ENCODE measurements around the gene NHSL2.

The NHSL2 gene

DNA sequence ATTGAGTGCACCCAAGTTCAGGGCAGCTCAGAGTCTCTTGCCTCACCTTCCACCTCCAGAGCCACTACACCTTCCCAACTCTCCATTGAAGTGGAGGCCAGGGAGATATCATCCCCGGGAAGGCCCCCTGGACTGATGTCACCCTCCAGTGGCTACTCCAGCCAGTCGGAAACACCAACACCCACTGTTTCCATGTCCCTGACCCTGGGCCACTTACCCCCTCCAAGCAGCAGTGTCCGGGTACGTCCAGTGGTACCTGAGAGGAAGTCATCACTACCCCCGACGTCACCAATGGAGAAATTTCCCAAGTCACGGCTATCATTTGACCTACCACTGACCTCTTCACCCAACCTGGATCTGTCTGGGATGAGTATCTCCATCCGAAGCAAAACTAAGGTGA, 228.9 kb downstream of the NHSL2 start:
- Histone ChIP-seq H3K27ac (ENCODE audit: low read depth, low read length) (no peak overlapping the region), H3K4me3 (ENCODE audit: low read depth, low read length) (no peak overlapping the region), H3K9me3 (ENCODE audit: control insufficient read depth, insufficient read depth, low read depth, low read length) (peaks cover 12% of the 10 kb centered on the region; the same call in 1 of the 2 replicates), H3K4me1 (ENCODE audit: control insufficient read depth, insufficient read depth, low read length) (no peaks in the 10 kb centered on the region), H3K27me3 (ENCODE audit: control insufficient read depth, insufficient read depth, low read length) (0 out of 2 replicates have a peak, but pooled peaks cover 2% of the 10 kb centered on the region), H3K36me3 (ENCODE audit: control insufficient read depth, insufficient read depth, low read length) (peaks cover 44% of the 10 kb centered on the region), H3K9ac (ENCODE audit: low read length) (no peak overlapping the region)

DNA sequence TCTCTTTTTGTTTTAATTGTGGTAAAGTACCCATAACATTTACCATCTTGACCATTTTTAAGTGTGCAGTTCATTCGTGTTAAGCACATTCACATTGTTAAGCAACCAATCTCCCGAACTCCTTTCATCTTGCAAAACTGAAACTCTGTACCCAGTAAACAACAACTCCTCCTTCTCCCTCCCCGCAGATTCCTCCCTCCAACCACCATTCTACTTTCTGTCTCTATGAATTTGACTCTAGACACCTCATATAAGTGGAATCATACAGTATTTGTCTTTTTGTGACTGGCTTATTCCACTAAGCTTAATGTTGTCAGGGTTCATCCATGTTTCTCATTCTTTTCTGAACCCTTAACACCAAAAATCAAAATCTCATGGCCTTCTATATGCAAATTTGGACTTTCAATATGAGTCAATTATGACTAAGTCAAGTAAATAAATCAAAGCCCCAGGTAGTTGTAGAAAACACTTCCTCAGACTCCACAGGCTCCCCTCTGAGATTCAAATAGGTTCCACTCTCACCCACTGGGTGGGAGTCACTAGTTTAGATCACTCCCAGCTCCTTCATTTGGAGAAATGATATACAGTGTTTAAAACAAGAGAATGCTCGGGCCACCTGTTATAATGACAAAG, 230.8 kb downstream of the NHSL2 start:
- Histone ChIP-seq H3K9me3 (ENCODE audit: control insufficient read depth, insufficient read depth, low read depth, low read length) (peaks cover 9% of the 10 kb centered on the region; the same call in 1 of the 2 replicates), H3K36me3 (ENCODE audit: control insufficient read depth, insufficient read depth, low read length) (peaks cover 43% of the 10 kb centered on the region), H3K27me3 (ENCODE audit: control insufficient read depth, insufficient read depth, low read length) (no peaks in the 10 kb centered on the region), H3K4me3 (ENCODE audit: low read depth, low read length) (no peak overlapping the region), H3K4me1 (ENCODE audit: control insufficient read depth, insufficient read depth, low read length) (no peaks in the 10 kb centered on the region), H3K27ac (ENCODE audit: low read depth, low read length) (no peak overlapping the region), H3K9ac (ENCODE audit: low read length) (no peak overlapping the region)

GRCh38 chrX:72142094-72142793, 231.6 kb downstream of the NHSL2 start:
- Histone ChIP-seq H3K27ac (ENCODE audit: low read depth, low read length) (no peak overlapping the region), H3K4me3 (ENCODE audit: low read depth, low read length) (no peak overlapping the region), H3K27me3 (ENCODE audit: control insufficient read depth, insufficient read depth, low read length) (no peaks in the 10 kb centered on the region), H3K4me1 (ENCODE audit: control insufficient read depth, insufficient read depth, low read length) (no peaks in the 10 kb centered on the region), H3K9ac (ENCODE audit: low read length) (no peak overlapping the region), H3K9me3 (ENCODE audit: control insufficient read depth, insufficient read depth, low read depth, low read length) (peaks cover 9% of the 10 kb centered on the region; the same call in 1 of the 2 replicates), H3K36me3 (ENCODE audit: control insufficient read depth, insufficient read depth, low read length) (peaks cover 43% of the 10 kb centered on the region)

GRCh38 chrX:72142794-72143608, 232.4 kb downstream of the NHSL2 start:
- H3K4me3 ChIP-seq (ENCODE audit: low read depth, low read length) = no peak overlapping the region
- H3K9me3 ChIP-seq (ENCODE audit: control insufficient read depth, insufficient read depth, low read depth, low read length) = peaks cover 6% of the 10 kb centered on the region; the same call in 1 of the 2 replicates
- H3K9ac ChIP-seq (ENCODE audit: low read length) = no peak overlapping the region
- H3K4me1 ChIP-seq (ENCODE audit: control insufficient read depth, insufficient read depth, low read length) = no peaks in the 10 kb centered on the region
- H3K27me3 ChIP-seq (ENCODE audit: control insufficient read depth, insufficient read depth, low read length) = no peaks in the 10 kb centered on the region
- no peak overlapping the region for H3K27ac ChIP-seq (ENCODE audit: low read depth, low read length)
- H3K36me3 ChIP-seq (ENCODE audit: control insufficient read depth, insufficient read depth, low read length) = peaks cover 40% of the 10 kb centered on the region

DNA sequence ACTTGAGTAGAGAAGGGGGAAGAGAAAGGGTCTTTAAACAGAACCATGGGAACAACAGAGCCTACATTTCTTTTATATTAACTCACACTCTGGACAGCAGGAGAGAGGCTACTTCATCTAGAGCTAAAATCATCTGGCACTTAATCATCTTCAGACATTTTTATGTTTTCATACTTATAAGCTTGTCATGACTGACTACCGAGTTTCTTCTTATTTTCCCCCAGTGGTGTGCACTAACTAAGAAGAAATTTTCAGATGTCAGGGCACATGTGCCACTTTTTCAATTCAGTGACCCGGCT, 232.9 kb downstream of the NHSL2 start:
- Histone ChIP-seq H3K27ac (ENCODE audit: low read depth, low read length) (no peak overlapping the region), H3K27me3 (ENCODE audit: control insufficient read depth, insufficient read depth, low read length) (no peaks in the 10 kb centered on the region), H3K4me1 (ENCODE audit: control insufficient read depth, insufficient read depth, low read length) (no peaks in the 10 kb centered on the region), H3K9me3 (ENCODE audit: control insufficient read depth, insufficient read depth, low read depth, low read length) (peaks cover 5% of the 10 kb centered on the region; the same call in 1 of the 2 replicates), H3K9ac (ENCODE audit: low read length) (no peak overlapping the region), H3K4me3 (ENCODE audit: low read depth, low read length) (no peak overlapping the region), H3K36me3 (ENCODE audit: control insufficient read depth, insufficient read depth, low read length) (peaks cover 34% of the 10 kb centered on the region)

DNA sequence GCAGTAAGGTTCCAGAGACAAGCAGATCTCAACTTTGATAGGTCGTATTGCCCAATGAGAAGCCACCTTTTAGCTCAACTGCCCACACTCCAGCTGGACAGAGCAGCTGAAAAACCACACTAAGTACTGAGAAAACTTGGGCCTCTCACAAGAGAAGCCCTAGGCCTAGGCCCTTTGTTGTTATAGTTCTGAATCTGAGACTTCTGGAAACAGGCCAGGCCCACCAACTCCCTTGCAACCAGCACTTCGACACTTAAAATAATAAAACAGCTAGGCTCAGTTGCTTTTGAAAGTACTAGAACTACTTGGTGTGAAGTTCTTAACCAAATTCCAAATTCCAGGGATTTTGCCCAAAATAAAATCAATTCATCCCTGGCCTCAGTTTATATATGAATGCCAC, 234.5 kb downstream of the NHSL2 start:
- Histone ChIP-seq H3K4me1 (ENCODE audit: control insufficient read depth, insufficient read depth, low read length) (no peaks in the 10 kb centered on the region), H3K27me3 (ENCODE audit: control insufficient read depth, insufficient read depth, low read length) (no peaks in the 10 kb centered on the region), H3K27ac (ENCODE audit: low read depth, low read length) (no peak overlapping the region), H3K9ac (ENCODE audit: low read length) (no peak overlapping the region), H3K36me3 (ENCODE audit: control insufficient read depth, insufficient read depth, low read length) (peaks cover 19% of the 10 kb centered on the region), H3K4me3 (ENCODE audit: low read depth, low read length) (no peak overlapping the region), H3K9me3 (ENCODE audit: control insufficient read depth, insufficient read depth, low read depth, low read length) (no peaks in the 10 kb centered on the region; the same call in 1 of the 2 replicates)

DNA sequence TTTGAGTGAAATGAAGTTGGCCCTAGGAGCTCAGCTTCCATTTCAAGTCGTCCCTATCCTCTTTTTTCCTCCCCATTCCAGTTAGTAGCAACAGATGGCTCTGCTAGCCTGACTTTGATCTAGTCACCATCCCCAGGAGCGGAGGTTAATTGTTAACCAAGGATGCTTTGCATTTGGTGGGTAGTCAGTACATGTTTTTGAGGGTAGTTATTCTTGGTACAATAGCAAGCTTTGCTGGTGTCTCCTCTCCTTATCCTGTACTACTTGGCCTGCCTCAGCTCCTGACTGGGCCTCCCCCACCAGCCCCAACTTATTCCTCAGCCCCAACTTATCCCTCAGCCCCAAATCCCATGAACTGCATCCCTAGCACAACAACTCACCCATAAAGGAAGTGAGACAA, 235.9 kb downstream of the NHSL2 start:
- Histone ChIP-seq H3K27ac (ENCODE audit: low read depth, low read length) (no peak overlapping the region), H3K4me3 (ENCODE audit: low read depth, low read length) (no peak overlapping the region), H3K9me3 (ENCODE audit: control insufficient read depth, insufficient read depth, low read depth, low read length) (no peaks in the 10 kb centered on the region; the same call in 1 of the 2 replicates), H3K9ac (ENCODE audit: low read length) (no peak overlapping the region), H3K36me3 (ENCODE audit: control insufficient read depth, insufficient read depth, low read length) (peaks cover 14% of the 10 kb centered on the region), H3K4me1 (ENCODE audit: control insufficient read depth, insufficient read depth, low read length) (no peaks in the 10 kb centered on the region), H3K27me3 (ENCODE audit: control insufficient read depth, insufficient read depth, low read length) (no peaks in the 10 kb centered on the region)

GRCh38 chrX:72158773-72159172, 248.1 kb downstream of the NHSL2 start:
- H3K9me3 ChIP-seq (ENCODE audit: control insufficient read depth, insufficient read depth, low read depth, low read length) = peaks cover 50% of the 10 kb centered on the region
- H3K27ac ChIP-seq (ENCODE audit: low read depth, low read length) = no peak overlapping the region
- no peak overlapping the region for H3K4me3 ChIP-seq (ENCODE audit: low read depth, low read length)
- H3K9ac ChIP-seq (ENCODE audit: low read length) = no peak overlapping the region
- H3K4me1 ChIP-seq (ENCODE audit: control insufficient read depth, insufficient read depth, low read length) = no peaks in the 10 kb centered on the region
- H3K36me3 ChIP-seq (ENCODE audit: control insufficient read depth, insufficient read depth, low read length) = no peaks in the 10 kb centered on the region
- H3K27me3 ChIP-seq (ENCODE audit: control insufficient read depth, insufficient read depth, low read length) = no peaks in the 10 kb centered on the region

DNA sequence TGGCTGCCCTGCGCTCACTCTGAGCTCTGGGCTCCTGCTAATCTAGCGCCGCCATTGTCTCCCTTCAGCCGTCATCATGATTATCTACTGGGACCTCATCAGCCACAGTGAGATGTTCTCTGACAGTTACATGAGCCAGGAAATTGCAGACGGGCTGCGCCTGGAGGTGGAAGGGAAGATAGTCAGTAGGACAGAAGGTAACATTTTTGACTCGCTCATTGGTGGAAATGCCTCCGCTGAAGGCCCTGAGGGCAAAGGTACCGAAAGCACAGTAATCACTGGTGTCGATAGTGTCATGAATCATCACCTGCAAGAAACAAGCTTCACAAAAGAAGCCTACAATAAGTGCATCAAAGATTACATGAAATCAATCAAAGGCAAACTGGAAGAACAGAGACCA, 249.1 kb downstream of the NHSL2 start:
- H3K36me3 ChIP-seq (ENCODE audit: control insufficient read depth, insufficient read depth, low read length) = no peaks in the 10 kb centered on the region
- no peak overlapping the region for H3K9ac ChIP-seq (ENCODE audit: low read length)
- no peaks in the 10 kb centered on the region for H3K27me3 ChIP-seq (ENCODE audit: control insufficient read depth, insufficient read depth, low read length)
- H3K4me1 ChIP-seq (ENCODE audit: control insufficient read depth, insufficient read depth, low read length) = no peaks in the 10 kb centered on the region
- H3K9me3 ChIP-seq (ENCODE audit: control insufficient read depth, insufficient read depth, low read depth, low read length) = peaks cover 50% of the 10 kb centered on the region
- H3K4me3 ChIP-seq (ENCODE audit: low read depth, low read length) = no peak overlapping the region
- H3K27ac ChIP-seq (ENCODE audit: low read depth, low read length) = no peak overlapping the region

GRCh38 chrX:72165551-72165950, 254.9 kb downstream of the NHSL2 start:
- Histone ChIP-seq H3K9me3 (ENCODE audit: control insufficient read depth, insufficient read depth, low read depth, low read length) (peaks cover 9% of the 10 kb centered on the region; the same call in 1 of the 2 replicates), H3K4me3 (ENCODE audit: low read depth, low read length) (no peak overlapping the region), H3K27ac (ENCODE audit: low read depth, low read length) (no peak overlapping the region), H3K4me1 (ENCODE audit: control insufficient read depth, insufficient read depth, low read length) (no peaks in the 10 kb centered on the region), H3K36me3 (ENCODE audit: control insufficient read depth, insufficient read depth, low read length) (no peaks in the 10 kb centered on the region), H3K27me3 (ENCODE audit: control insufficient read depth, insufficient read depth, low read length) (no peaks in the 10 kb centered on the region; the same call in 1 of the 2 replicates), H3K9ac (ENCODE audit: low read length) (no peak overlapping the region)

Measured in HUES6 (cell line).